SK-N-SH treated with all-trans-retinoic acid at 6 μM for 48 hours (cell line): ENCODE results near the gene CTCF.

Experiments
- ZNF8 ChIP-seq: fragments of 450-650 bp; formaldehyde crosslinking; IDR thresholded peaks from 2 replicates; pipeline ENCODE4 v1.5.0; 2020; ENCODE audit warnings: mild to moderate bottlenecking, moderate library complexity
- TF ChIP-seq, protein P1 (sequence below): fragments of 250-450 bp; sonication (Bioruptor Pico); IDR thresholded peaks from 2 replicates; pipeline ENCODE4 v1.5.1; 2021; ENCODE audit warnings: mild to moderate bottlenecking, moderate library complexity

DNA sequence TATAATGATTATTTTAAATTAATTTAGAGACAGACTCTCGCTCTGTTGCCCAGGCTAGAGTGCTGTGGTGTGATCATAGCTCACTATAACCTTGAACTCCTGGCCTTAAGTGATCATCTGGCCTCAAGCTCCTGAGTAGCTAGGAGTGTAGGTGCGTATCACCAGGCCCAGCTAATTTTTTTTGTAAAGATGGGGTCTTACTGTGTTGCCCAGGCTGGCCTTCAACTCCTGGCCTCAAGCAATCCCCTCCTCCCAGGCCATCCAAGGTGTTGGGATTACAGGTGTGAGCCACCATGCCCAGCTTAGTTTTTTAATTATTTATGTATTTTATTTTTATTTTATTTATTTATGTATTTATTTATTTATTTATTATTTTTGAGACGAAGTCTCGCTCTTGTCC lies 17.9 kb downstream of the CTCF start:
- no peak for TF ChIP-seq ZNF8 (CRISPR knock-in tag)
- TF ChIP-seq, protein P1, sequence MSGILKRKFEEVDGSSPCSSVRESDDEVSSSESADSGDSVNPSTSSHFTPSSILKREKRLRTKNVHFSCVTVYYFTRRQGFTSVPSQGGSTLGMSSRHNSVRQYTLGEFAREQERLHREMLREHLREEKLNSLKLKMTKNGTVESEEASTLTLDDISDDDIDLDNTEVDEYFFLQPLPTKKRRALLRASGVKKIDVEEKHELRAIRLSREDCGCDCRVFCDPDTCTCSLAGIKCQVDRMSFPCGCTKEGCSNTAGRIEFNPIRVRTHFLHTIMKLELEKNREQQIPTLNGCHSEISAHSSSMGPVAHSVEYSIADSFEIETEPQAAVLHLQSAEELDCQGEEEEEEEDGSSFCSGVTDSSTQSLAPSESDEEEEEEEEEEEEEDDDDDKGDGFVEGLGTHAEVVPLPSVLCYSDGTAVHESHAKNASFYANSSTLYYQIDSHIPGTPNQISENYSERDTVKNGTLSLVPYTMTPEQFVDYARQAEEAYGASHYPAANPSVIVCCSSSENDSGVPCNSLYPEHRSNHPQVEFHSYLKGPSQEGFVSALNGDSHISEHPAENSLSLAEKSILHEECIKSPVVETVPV (CRISPR knock-in tag), result no peak
